Putamen (tissue), 1 donor: ENCODE measurements around the gene ANKRD52.
"Not testable (repeated sequence)": the region's sequence is repeated elsewhere in the genome, so short reads cannot be mapped to it uniquely, and the experiment has no call there.

ENCODE experiments used
- DNase-seq: peaks from one replicate; pipeline ENCODE4 v3.0.0-alpha.2; 2016; ENCODE audit warnings: low spot score

The ANKRD52 gene

DNA sequence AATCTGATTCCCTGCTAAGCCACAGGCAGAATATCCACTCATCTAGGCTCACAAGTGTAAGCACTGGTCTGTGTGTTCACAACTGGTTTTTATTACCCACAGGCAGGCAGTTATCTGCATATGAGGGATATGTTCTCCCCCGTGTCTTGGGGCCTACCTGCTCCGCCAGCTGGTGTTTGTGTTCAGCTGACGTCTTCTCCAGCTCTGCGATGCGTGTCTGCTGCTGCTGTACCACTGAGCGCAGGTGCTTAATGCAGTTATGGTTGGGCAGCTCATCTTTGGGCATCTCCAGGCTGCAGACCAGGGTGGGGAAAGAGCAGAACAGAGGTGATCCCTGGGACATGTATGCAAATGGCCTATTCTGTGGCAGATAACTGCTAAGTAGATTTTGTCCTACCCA lies 50.2 kb downstream of the ANKRD52 start:
- no peak for DNase-seq

DNA sequence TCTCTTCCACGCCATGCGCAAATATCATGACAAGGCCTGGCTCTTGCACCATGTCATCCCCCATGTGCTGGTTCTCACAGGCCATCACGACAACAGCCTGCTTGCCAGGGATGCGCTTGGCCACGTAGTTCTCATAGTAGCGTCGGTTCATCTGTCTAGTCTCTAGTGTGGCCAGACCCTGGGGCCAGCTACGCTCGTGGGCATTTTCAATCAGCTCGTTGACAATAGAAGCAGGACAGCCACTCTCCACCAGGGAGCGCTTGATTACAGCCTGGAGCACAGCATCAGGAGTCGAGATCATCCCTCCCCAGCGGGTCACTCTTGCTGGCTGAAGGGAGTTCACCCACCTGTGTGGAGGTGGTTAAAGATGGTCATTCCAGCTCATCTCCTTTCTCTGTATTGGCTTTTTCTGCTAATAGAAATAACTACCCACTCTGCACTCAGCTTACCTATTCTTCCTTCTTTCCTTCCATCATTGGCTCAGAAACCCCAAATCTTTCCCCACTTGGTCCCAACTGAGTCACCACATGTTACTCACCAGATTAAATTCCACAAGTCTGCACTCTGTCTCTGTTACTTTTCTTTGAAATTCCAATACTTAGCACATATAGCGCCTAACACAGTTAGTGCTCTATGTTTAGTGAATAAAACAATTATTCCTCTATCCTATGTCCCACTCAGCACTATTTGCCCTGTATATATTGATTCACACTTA lies 51.6 kb downstream of the ANKRD52 start:
- DNase-seq, result no peak

GRCh38 chr12:56205445-56205844 lies 52.7 kb downstream of the ANKRD52 start:
- DNase-seq, result no peak

GRCh38 chr12:56204275-56204674 lies 53.9 kb downstream of the ANKRD52 start:
- DNase-seq, result no peak

GRCh38 chr12:56202838-56203237 lies 55.3 kb downstream of the ANKRD52 start:
- DNase-seq, result no peak

GRCh38 chr12:56202366-56202765 lies 55.8 kb downstream of the ANKRD52 start:
- no peak for DNase-seq

DNA sequence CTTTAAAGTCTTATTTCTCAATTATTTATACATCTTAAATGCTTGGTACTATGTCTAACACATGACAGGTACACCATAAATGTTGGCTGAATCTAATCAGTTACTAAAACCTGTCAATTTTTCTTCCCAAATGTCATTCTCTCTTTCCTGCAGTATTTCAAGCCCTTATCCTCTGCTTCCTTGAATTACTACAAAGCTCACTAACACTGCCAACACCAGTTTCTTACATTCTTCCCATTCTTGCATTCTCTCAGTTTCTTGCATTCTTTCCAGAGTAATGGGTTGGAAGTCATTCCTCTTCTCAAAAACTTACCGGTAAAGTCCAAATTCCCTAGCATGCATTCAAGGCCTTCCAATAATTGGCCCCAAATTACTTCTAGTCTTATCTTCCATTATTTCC lies 59.3 kb downstream of the ANKRD52 start:
- no peak for DNase-seq

DNA sequence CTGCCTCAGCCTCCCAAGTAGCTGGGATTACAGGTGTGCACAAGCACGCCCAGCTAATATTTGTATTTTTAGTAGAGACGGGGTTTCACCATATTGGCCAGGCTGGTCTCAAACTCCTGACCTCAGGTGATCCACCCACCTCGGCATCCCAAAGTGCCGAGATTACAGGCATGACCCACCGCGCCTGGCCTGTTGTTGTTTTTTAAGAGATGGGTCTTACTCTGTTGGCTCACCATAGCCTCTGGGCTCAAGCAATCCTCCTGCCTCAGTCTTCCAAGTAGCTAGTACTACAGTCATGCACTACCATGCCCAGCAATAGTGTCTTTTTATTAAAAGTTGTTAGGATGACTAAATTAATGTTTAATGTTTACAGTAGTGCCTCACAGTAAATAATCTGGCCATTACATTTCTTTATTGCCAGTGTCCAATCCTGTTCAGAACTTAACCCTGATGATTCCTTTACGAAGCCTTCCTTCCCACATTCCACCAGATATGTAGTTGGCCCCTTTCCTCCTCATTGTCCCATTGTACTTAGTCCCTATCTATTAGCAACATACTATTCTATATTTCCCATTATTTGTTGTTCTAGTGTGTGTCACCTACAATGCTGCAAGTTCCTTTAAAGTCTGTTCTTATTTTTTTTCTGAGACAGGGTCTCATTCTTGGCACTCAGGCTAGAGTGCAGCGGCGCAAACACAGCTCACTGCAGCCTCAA lies 60.1 kb downstream of the ANKRD52 start:
- no peak for DNase-seq

DNA sequence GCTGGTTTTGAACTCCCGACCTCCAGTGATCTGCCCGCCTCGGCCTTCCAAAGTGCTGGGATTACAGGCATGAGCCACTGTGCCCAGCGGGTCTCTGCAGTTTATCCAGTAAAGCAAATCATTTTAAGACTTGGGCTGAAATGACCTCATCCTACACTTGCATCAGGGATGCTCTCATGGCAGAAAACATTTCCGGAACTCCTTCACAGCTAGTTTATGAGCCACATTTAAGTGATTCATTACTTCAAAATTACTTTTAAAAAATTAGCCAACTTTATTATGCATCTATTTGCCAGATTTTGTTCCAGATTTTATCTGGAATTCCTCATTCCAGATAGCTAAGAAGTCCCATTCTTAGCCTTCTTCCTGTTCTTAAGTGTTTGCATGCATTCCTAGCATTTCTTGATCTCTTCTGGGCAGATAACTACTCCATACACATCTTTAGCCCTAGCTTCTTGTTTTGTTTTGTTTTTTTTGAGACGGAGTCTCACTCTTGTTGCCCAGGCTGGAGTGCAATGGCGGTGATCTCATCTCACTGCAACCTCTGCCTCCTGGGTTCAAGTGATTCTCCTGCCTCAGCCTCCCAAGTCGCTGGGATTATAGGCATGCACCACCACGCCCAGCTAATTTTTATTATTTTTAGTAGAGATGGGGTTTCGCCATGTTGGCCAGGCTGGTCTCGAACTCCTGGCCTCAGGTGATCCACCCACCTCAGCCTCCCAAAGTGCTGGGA lies 61.2 kb downstream of the ANKRD52 start:
- DNase-seq, result not testable (repeated sequence)

DNA sequence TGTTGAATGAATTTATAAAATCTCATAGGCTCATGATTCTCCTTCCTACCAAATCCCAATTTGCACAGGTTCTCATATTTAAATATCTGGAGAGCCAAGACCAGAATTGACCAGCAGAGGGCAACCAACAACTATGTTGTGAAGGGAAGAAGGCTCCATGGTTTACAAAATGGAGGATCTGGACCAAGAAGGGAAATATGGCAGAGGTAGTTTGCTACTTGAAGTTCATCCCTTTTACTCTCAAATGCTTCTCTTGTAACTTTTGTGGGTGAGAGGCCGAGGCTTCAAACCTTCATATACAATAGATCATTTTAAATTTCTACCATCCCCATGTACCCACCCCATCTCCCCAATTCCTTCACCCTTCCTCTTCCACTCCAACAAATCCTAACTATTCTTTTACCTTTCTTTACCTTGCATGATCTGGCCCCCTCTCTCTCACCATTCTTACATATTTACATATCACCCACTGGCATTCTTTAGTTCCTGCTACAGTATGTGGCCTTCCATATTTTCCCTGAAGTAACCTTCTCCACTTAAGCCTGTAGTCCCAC lies 65.1 kb downstream of the ANKRD52 start:
- peak; percentile 78 for DNase-seq

DNA sequence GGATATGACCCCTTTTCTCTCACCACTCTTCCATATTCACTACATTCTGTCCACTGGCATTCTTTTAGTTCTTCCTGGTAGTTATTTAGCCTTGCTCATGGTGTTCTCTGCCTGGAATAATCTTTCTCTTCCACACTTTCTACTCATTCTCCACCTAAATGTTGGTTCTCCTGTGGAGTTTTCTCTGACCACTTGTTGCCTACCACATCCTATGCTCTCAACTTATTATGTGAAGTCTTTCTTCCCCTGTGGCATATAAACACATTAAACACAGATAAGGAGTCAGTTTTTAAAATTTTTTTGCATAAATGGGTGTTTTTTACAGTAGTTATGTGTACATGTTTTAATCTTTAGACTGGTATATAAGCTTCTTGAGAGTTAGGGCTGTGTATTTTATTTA lies 65.6 kb downstream of the ANKRD52 start:
- no peak for DNase-seq

DNA sequence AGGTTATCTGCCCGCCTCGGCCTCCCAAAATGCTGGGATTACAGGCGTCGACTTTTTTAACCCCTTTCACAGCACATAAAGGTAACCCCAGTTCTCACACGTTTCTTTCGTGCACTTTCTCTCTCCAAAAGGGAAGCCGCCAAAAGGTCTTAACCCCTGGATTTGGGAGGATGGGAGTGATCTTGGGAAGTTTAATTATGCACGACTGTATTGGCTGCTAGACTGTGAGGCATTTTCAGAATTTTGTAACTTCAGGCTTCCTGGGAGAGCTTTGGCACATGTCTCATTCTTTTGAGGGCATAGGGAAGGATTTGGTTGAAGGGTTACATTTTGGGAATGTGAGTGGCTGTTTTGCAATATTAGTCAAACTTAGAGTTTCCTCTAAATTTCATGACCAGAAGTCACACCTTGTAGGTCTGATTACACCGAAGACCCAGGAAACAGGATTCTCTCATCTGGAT lies 67.5 kb downstream of the ANKRD52 start:
- DNase-seq, result no peak

DNA sequence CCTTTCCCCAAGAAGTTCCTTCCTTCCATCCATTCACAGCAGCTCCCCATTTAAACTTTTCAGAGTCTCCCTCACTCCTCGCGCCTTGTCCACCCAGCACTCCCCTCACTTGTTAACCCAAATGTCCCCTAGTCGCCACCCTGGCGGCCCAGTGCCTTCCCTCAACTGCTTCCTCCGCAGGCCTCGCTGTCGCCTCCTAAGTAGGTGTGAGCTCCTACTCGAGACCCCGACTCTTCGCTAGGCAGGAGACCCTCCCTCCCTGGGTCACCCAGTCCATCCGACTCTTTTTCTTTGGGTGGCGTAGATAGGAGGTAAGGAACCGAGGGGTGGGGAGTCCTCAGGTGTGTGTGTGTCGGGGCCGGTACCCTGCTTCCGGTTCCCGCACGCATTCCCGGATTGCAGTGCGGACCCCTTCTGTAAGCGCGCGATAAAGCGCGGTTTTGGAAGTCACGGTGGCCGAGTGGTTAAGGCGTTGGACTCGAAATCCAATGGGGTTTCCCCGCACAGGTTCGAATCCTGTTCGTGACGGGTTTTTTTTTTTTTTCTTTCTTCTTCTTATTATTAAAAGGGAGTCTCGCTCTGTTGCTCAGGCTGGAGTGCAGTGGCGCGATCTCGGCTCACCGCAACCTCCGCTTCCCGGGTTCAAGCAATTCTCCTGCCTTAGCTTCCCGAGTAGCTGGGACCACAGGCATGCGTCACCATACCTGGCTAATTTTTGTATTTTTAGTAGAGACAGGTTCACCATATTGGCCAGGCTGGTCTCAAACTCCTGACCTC lies 68.1 kb downstream of the ANKRD52 start:
- DNase-seq, result peak; percentile 86

- DNase-seq, result peak; percentile 81
Observed at GRCh38 chr12:56189099-56189917, 68.9 kb downstream of the ANKRD52 start, which contains the start of gene SMARCC2. Gene SMARCC2, minus strand, starts transcription at chr12:56189483. Its CDS starts 22 bp downstream, at chr12:56189461.

DNA sequence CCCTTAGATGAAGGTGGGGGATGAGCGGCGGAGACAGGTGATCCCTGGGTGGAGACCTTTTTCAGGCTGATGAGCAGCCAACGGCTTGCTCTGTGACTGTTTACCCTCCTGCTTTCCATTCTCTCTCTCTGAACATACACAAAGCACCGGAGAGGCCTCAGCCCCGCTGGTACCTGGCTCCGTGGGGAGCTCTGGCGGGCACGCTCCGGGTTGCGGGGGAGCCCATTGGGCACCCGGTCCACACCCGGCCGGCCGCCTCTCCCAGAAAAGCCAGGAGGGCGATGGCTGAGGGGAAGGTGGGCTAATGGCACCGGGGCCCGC lies 69.4 kb downstream of the ANKRD52 start:
- DNase-seq, result peak; percentile 13

DNA sequence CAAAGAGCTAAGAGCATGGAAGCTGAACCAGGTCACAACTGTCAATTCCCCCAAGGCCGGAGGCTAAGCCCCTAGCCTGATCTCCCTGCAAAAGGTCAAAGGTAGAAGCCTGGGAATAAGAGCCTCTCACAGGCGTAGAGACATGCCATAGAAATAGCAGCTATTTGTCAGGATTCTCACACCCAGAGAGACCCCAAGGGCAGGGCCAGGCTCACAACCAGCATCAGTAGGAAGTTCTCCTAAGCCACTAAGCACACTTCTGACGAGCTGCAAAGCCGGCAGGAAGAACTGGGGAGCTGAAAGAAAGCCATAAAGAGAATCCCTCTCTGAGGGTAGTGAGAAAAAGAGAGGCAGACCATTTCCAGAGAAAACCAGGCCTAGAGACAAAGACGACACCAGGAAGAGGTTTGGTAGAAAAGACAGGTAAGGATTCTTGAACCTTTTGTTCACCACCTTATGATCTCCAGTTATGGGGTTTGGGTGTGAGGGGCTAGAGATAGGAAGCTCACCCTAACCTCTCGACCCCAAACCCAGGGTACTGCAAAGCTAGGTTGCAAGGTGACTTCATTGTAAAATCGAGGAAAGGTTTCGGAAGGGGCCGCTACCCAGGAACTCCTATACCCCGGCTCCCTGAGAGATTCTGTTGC lies 69.9 kb downstream of the ANKRD52 start:
- peak; percentile 3 for DNase-seq
